Keratinocyte (primary cell): ENCODE data around the gene COMMD9. TPM values are rescaled to one million over a fixed set of nuclear protein-coding genes. Genes with fewer than 3 reads are reported as not detected.

Source experiments
- DNase-seq: peaks from one replicate; pipeline ENCODE4 v3.0.0-alpha.2; 2011; ENCODE audit warnings: low read depth, missing footprints, low spot score
- FAIRE-seq: peaks from 2 replicates; lab custom pipeline; 2011; peaks lifted over from hg19 to GRCh38; lab: Jason Lieb, UNC
- H2AFZ ChIP-seq: 2 replicates; pipeline ENCODE4 v1.6.0; 2012; ENCODE audit warnings: low read length, control low read depth, inconsistent platforms; ENCODE audit not compliant: control insufficient read depth
- H3K27ac ChIP-seq: 2 replicates; pipeline ENCODE4 v1.5.1; 2011; ENCODE audit warnings: low read length; ENCODE audit not compliant: control insufficient read depth, insufficient read depth
- H3K27me3 ChIP-seq: 3 replicates; pipeline ENCODE4 v1.6.0; 2011; ENCODE audit warnings: low read length; ENCODE audit not compliant: control insufficient read depth, insufficient read depth; ENCODE audit errors: extremely low read depth
- H3K36me3 ChIP-seq, 2 experiments: 2 replicates in 1 of 2; 3 replicates in 1 of 2; pipeline ENCODE4 v1.5.1; 2011; ENCODE audit warnings: low read length in 2 of 2, mild to moderate bottlenecking in 1 of 2; ENCODE audit not compliant: control insufficient read depth in 2 of 2, insufficient read depth in 2 of 2; ENCODE audit errors: extremely low read depth in 1 of 2
- H3K4me1 ChIP-seq: 3 replicates; pipeline ENCODE4 v1.5.1; 2011; ENCODE audit warnings: low read length; ENCODE audit not compliant: control insufficient read depth, insufficient read depth; ENCODE audit errors: extremely low read depth
- H3K4me2 ChIP-seq: 3 replicates; pipeline ENCODE4 v1.6.0; 2011; ENCODE audit warnings: low read depth, low read length; ENCODE audit not compliant: control insufficient read depth, insufficient read depth; ENCODE audit errors: extremely low read depth
- H3K4me3 ChIP-seq, 3 experiments: fragments of 200-600 bp in 1 of 3; sonication (generic) in 1 of 3; 2 replicates in 2 of 3; 3 replicates in 1 of 3; pipeline ENCODE4 v1.5.1; 2011 to 2016; ENCODE audit warnings: low read length in 3 of 3, mild to moderate bottlenecking in 3 of 3, control low read depth in 2 of 3, inconsistent platforms in 1 of 3, low read depth in 1 of 3, mixed read lengths in 1 of 3, mixed run types in 1 of 3, moderate library complexity in 1 of 3; ENCODE audit not compliant: control insufficient read depth in 2 of 3, insufficient read depth in 2 of 3; ENCODE audit errors: extremely low read depth in 1 of 3
- H3K79me2 ChIP-seq: 2 replicates; pipeline ENCODE4 v1.6.0; 2012; ENCODE audit warnings: low read length; ENCODE audit not compliant: control insufficient read depth, insufficient read depth
- H3K9ac ChIP-seq: 3 replicates; pipeline ENCODE4 v1.6.0; 2011; ENCODE audit warnings: low read length; ENCODE audit not compliant: control insufficient read depth, insufficient read depth; ENCODE audit errors: extremely low read depth
- H3K9me1 ChIP-seq: 3 replicates; pipeline ENCODE4 v1.6.0; 2011; ENCODE audit warnings: low read length; ENCODE audit not compliant: control insufficient read depth, insufficient read depth; ENCODE audit errors: extremely low read depth
- H3K9me3 ChIP-seq: 2 replicates; pipeline ENCODE4 v1.5.1; 2012; ENCODE audit warnings: low read depth, low read length; ENCODE audit not compliant: control insufficient read depth
- H4K20me1 ChIP-seq: 3 replicates; pipeline ENCODE4 v1.6.0; 2011; ENCODE audit warnings: low read length; ENCODE audit not compliant: control insufficient read depth, insufficient read depth; ENCODE audit errors: extremely low read depth
- EZH2 ChIP-seq: IDR thresholded peaks from one replicate; pipeline ENCODE4 v1.6.1; 2012; ENCODE audit warnings: inconsistent platforms, mild to moderate bottlenecking, low read length, moderate library complexity
- dilution Hi-C: fragments of 300-500 bp; cut with MboI; formaldehyde crosslinking; loops from one replicate; pipeline ENCODE4 v1.7.0; 2020; ENCODE audit warnings: low sequenced_read_pairs; ENCODE audit not compliant: extremely low pct_ligation_motif_present
- polyA plus RNA-seq, 5 experiments: library from polyadenylated mRNA; depleted of rRNA in 3 of 5; stranded (reverse) in 3 of 5; stranded (forward) in 1 of 5; unstranded in 1 of 5; fragments of >200 nt; gene quantifications; 1 replicate in 1 of 5; 2 replicates in 3 of 5; 3 replicates in 1 of 5; pipeline versions ENCODE4 v1.2.1 to v1.2.3, GENCODE V29; 2011 to 2012; ENCODE audit warnings: missing spikeins in 2 of 5, low read depth in 1 of 5, low replicate concordance in 1 of 5
- TF ChIP-seq, protein P1 (sequence below), 3 experiments: IDR thresholded peaks in 1 of 3; conservative IDR thresholded peaks in 1 of 3; optimal IDR thresholded peaks in 1 of 3; 2 replicates in 2 of 3; 3 replicates in 1 of 3; pipeline versions ENCODE3 to v1.5.1; 2011; ENCODE audit warnings: low read length in 3 of 3, mild to moderate bottlenecking in 3 of 3, moderate library complexity in 2 of 3, control low read depth in 1 of 3, inconsistent platforms in 1 of 3; ENCODE audit not compliant: insufficient read depth in 2 of 3; ENCODE audit errors: extremely low read depth in 1 of 3

Gene COMMD9
- polyA plus RNA-seq, 1 donor (not counting 4 experiments of a cell fraction or from before 2014, with no cell fraction given), result 52.6 TPM

DNA sequence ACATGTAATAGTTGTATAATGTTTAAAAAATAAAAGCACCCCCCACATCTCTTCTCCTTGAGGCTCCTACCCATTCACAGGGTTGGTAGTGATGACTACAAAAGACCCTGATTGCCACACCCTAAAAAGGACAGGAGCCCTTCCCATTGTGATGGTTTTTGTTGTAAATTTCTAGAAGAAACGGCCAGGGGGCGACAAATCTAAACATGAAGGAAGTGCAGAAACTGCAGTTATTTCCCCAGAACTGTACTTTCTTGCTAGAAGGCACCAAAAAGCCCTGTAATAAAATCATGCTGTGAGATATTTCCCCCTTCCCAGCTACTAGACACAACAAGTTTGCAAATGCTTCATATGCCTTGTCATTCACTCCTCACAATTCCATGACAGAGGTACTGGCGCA is 17.7 kb upstream of the COMMD9 start:
- Histone ChIP-seq H3K9me1 (no peaks in the 10 kb centered on the region), H3K9me3 (no peaks in the 10 kb centered on the region), H3K4me1 (peaks cover 6% of the 10 kb centered on the region), H3K27ac (no peak overlapping the region), H2AFZ (no peak overlapping the region), H3K27me3 (no peaks in the 10 kb centered on the region), H3K79me2 (no peaks in the 10 kb centered on the region), H3K4me2 (no peak overlapping the region), H3K4me3 (no peak overlapping the region), H3K9ac (no peak overlapping the region), H3K36me3 (no peaks in the 10 kb centered on the region), H4K20me1 (no peaks in the 10 kb centered on the region)
- dilution Hi-C loops, result no loop called here
- no peak for FAIRE-seq
- no peak for DNase-seq
- TF ChIP-seq, protein P1, sequence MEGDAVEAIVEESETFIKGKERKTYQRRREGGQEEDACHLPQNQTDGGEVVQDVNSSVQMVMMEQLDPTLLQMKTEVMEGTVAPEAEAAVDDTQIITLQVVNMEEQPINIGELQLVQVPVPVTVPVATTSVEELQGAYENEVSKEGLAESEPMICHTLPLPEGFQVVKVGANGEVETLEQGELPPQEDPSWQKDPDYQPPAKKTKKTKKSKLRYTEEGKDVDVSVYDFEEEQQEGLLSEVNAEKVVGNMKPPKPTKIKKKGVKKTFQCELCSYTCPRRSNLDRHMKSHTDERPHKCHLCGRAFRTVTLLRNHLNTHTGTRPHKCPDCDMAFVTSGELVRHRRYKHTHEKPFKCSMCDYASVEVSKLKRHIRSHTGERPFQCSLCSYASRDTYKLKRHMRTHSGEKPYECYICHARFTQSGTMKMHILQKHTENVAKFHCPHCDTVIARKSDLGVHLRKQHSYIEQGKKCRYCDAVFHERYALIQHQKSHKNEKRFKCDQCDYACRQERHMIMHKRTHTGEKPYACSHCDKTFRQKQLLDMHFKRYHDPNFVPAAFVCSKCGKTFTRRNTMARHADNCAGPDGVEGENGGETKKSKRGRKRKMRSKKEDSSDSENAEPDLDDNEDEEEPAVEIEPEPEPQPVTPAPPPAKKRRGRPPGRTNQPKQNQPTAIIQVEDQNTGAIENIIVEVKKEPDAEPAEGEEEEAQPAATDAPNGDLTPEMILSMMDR (optimal IDR thresholded peaks at IDR 0.05 in 1 of 3, IDR thresholded peaks at IDR 0.05 in 1 of 3, conservative IDR thresholded peaks at IDR 0.05 in 1 of 3; ENCODE audit: extremely low read depth in 1 of 3, insufficient read depth in 2 of 3, low read length in 3 of 3), result peak in 2 of 3 experiments; percentile 42 to 43
- no peak for TF ChIP-seq EZH2

DNA sequence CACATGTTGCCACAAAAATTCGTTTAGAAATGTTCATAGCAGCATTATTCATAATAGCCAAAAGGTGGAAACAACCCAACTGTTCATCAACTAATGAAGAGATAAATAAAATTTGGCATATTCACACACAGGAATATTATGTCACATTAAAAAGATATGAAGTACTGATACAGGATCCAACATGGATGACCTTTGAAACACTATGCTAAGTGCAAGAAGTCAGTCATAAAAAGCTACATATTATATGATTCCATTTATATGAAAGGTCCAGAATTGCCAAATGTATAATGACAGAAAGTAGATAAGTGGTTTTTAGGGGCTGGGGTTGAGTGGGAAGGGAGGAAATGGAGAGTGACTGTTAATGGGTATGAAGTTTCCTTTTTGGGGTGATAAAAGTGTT is 15.8 kb upstream of the COMMD9 start:
- Histone ChIP-seq H2AFZ (no peak overlapping the region), H3K9me1 (no peaks in the 10 kb centered on the region), H3K4me1 (peaks cover 2% of the 10 kb centered on the region), H3K9ac (no peak overlapping the region), H3K9me3 (no peaks in the 10 kb centered on the region), H3K79me2 (no peaks in the 10 kb centered on the region), H3K4me3 (no peak overlapping the region), H3K27ac (no peak overlapping the region), H3K27me3 (no peaks in the 10 kb centered on the region), H3K36me3 (no peaks in the 10 kb centered on the region), H3K4me2 (no peak overlapping the region), H4K20me1 (no peaks in the 10 kb centered on the region)
- FAIRE-seq (no peak), DNase-seq (no peak)
- TF ChIP-seq, protein P1 (optimal IDR thresholded peaks at IDR 0.05 in 1 of 3, IDR thresholded peaks at IDR 0.05 in 1 of 3, conservative IDR thresholded peaks at IDR 0.05 in 1 of 3; ENCODE audit: extremely low read depth in 1 of 3, insufficient read depth in 2 of 3, low read length in 3 of 3), result no peak
- no peak for TF ChIP-seq EZH2
- dilution Hi-C loops, result no loop called here
